Type B pancreatic cell (in vitro differentiated cells): ENCODE measurements around the gene TXNL4A. TPM values are rescaled to one million over a fixed set of nuclear protein-coding genes. Genes with fewer than 3 reads are reported as not detected.
A peak's percentile ranks its signal among the peaks of the same experiment; 100 is the strongest.

Source experiments
- DNase-seq: peaks from one replicate; pipeline ENCODE4 v3.0.0; 2021; ENCODE audit warnings: mixed read lengths; ENCODE audit not compliant: unreplicated experiment; ENCODE audit errors: extremely low spot score
- H3K27ac Mint-ChIP-seq: 2 replicates; pipeline ENCODE4 v1.8.0; 2021; ENCODE audit warnings: mild to moderate bottlenecking, mixed read lengths
- H3K27me3 Mint-ChIP-seq: 2 replicates; pipeline ENCODE4 v1.8.0; 2021; ENCODE audit warnings: mixed read lengths
- H3K36me3 Mint-ChIP-seq: 2 replicates; pipeline ENCODE4 v1.8.0; 2021; ENCODE audit warnings: mixed read lengths
- H3K4me1 Mint-ChIP-seq: one replicate; pipeline ENCODE4 v1.8.0; 2021; ENCODE audit warnings: mixed read lengths; ENCODE audit not compliant: unreplicated experiment
- H3K4me3 Mint-ChIP-seq: 2 replicates; pipeline ENCODE4 v1.8.0; 2021; ENCODE audit warnings: mild to moderate bottlenecking, mixed read lengths
- H3K9me3 Mint-ChIP-seq: 2 replicates; pipeline ENCODE4 v1.8.0; 2021; ENCODE audit warnings: mixed read lengths
- total RNA-seq: library from RNA; stranded (reverse); gene quantifications from 2 replicates; pipeline ENCODE4 v1.2.1, GENCODE V29; 2021; ENCODE audit warnings: low replicate concordance
- TF ChIP-seq, protein P1 (sequence below): fragments of 200-600 bp; sonication (generic); conservative IDR thresholded peaks from 2 replicates; pipeline ENCODE4 v1.5.0; 2021; ENCODE audit warnings: antibody characterized with exemption, mild to moderate bottlenecking

Gene TXNL4A
- total RNA-seq, 1 donor from 2014 or later, result 103 TPM

- peaks cover 29% of the 10 kb centered on the region for H3K36me3 Mint-ChIP-seq
- no peak for DNase-seq
- no peak overlapping the region for H3K27ac Mint-ChIP-seq
- no peaks in the 10 kb centered on the region for H3K9me3 Mint-ChIP-seq
- TF ChIP-seq, protein P1, sequence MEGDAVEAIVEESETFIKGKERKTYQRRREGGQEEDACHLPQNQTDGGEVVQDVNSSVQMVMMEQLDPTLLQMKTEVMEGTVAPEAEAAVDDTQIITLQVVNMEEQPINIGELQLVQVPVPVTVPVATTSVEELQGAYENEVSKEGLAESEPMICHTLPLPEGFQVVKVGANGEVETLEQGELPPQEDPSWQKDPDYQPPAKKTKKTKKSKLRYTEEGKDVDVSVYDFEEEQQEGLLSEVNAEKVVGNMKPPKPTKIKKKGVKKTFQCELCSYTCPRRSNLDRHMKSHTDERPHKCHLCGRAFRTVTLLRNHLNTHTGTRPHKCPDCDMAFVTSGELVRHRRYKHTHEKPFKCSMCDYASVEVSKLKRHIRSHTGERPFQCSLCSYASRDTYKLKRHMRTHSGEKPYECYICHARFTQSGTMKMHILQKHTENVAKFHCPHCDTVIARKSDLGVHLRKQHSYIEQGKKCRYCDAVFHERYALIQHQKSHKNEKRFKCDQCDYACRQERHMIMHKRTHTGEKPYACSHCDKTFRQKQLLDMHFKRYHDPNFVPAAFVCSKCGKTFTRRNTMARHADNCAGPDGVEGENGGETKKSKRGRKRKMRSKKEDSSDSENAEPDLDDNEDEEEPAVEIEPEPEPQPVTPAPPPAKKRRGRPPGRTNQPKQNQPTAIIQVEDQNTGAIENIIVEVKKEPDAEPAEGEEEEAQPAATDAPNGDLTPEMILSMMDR, result no peak
- H3K4me3 Mint-ChIP-seq, result no peak overlapping the region
- peaks cover 1% of the 10 kb centered on the region for H3K27me3 Mint-ChIP-seq
- H3K4me1 Mint-ChIP-seq, result peaks cover 2% of the 10 kb centered on the region
Observed at GRCh38 chr18:79970419-79971133, 17.8 kb downstream of the TXNL4A start.

DNA sequence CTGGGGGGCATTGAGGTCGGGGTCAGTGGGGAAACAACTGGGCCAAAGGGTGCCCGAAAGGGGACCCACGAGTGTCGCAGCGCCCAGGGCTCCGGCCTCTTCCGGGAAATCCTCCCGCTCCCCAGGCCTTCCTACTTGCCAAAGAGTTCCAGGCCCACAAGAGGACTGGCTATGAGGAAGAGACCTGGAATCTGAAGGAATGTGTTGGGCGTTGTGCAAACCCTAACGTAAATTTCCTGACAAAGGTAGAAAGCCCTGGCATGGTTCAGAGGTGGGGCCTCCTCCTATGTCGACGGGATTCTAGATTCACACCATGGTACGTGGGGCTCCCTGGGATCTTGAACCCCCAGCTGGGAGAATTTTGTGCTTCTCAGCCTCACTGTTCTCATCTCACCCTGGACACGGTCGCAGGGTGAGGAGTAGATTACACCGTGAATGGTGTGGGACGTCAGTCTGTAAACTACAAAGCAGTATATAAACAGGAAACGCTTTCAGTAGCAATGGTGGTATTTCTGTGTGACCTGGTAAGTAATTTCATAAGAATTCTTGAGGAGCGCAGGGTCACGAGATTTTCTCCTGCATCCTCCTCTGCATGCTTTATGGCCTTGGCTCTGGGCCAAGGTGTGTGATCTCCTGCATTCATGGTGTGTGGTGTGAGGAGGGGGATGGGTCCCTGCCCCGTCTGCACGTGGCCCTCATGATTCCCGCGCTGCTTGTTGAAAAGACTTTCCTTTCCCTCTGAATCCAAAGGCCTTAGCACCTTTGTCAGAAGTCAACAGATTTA lies 23.1 kb downstream of the TXNL4A start:
- Mint-ChIP-seq H3K4me1 (peaks cover 11% of the 10 kb centered on the region), H3K27me3 (peaks cover 4% of the 10 kb centered on the region)

GRCh38 chr18:79964330-79965118 lies 23.8 kb downstream of the TXNL4A start, which contains the start of gene HSBP1L1:
Gene HSBP1L1 (plus strand): TSS chr18:79964643. CDS start chr18:79964736, 93 bp downstream.
- no peak for DNase-seq
- Mint-ChIP-seq H3K9me3 (no peaks in the 10 kb centered on the region), H3K36me3 (peaks cover 1% of the 10 kb centered on the region), H3K27ac (peak within 1 kb of the TSS; percentile 96), H3K4me3 (peak within 1 kb of the TSS; percentile 83), H3K4me1 (peaks cover 19% of the 10 kb centered on the region), H3K27me3 (peaks cover 4% of the 10 kb centered on the region)
- TF ChIP-seq, protein P1, result peak; percentile 57

More for the DNA sequence above, 23.1 kb downstream of the TXNL4A start:
- Mint-ChIP-seq H3K9me3 (no peaks in the 10 kb centered on the region), H3K27ac (peak overlapping the region; percentile 90), H3K4me3 (peak overlapping the region; percentile 83), H3K36me3 (peaks cover 5% of the 10 kb centered on the region)
- TF ChIP-seq, protein P1, result no peak
- no peak for DNase-seq

- Mint-ChIP-seq H3K36me3 (no peaks in the 10 kb centered on the region), H3K4me3 (peak overlapping the region; percentile 47), H3K27ac (peak overlapping the region; percentile 96), H3K27me3 (peaks cover 4% of the 10 kb centered on the region), H3K9me3 (no peaks in the 10 kb centered on the region), H3K4me1 (peaks cover 19% of the 10 kb centered on the region)
- TF ChIP-seq, protein P1, result no peak
- no peak for DNase-seq
Observed at GRCh38 chr18:79963658-79964329, 24.6 kb downstream of the TXNL4A start.
